ENCODE results near the gene AGBL1. TPM values are rescaled to one million over a fixed set of nuclear protein-coding genes. Genes with fewer than 3 reads are reported as not detected.
"Not testable (repeated sequence)": the region's sequence is repeated elsewhere in the genome, so short reads cannot be mapped to it uniquely, and the experiment has no call there.

Gene AGBL1
- total RNA-seq, 2 donors from 2014 or later, result not detected

DNA sequence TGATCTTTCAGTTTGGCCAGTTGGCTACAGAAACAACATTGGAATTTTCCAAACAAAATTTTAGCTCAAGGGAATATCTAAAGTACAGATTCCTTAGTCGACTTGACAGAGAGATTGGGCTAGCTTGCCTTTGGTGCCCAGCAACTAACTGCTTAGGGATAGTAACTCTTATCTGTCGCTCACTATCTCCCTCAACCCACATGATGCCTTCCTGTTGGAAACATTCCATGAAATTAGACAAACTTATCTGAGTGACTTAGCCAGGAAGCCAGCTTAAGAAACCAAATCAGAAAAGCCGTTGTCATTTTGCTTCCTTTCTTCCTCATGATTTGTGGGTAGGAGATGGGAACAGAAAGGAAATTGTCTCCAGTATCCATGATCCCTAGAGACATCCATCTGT is 791.2 kb downstream of the AGBL1 start:
- Histone ChIP-seq H3K27ac (no peak overlapping the region), H3K36me3 (no peaks in the 10 kb centered on the region), H3K27me3 (no peaks in the 10 kb centered on the region), H3K4me1 (no peaks in the 10 kb centered on the region), H3K9me3 (no peaks in the 10 kb centered on the region), H3K4me3 (no peak overlapping the region)
- no peak for DNase-seq (ENCODE audit: low spot score)
- TF ChIP-seq, protein P1, sequence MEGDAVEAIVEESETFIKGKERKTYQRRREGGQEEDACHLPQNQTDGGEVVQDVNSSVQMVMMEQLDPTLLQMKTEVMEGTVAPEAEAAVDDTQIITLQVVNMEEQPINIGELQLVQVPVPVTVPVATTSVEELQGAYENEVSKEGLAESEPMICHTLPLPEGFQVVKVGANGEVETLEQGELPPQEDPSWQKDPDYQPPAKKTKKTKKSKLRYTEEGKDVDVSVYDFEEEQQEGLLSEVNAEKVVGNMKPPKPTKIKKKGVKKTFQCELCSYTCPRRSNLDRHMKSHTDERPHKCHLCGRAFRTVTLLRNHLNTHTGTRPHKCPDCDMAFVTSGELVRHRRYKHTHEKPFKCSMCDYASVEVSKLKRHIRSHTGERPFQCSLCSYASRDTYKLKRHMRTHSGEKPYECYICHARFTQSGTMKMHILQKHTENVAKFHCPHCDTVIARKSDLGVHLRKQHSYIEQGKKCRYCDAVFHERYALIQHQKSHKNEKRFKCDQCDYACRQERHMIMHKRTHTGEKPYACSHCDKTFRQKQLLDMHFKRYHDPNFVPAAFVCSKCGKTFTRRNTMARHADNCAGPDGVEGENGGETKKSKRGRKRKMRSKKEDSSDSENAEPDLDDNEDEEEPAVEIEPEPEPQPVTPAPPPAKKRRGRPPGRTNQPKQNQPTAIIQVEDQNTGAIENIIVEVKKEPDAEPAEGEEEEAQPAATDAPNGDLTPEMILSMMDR (IDR thresholded peaks at IDR 0.05), result no peak

DNA sequence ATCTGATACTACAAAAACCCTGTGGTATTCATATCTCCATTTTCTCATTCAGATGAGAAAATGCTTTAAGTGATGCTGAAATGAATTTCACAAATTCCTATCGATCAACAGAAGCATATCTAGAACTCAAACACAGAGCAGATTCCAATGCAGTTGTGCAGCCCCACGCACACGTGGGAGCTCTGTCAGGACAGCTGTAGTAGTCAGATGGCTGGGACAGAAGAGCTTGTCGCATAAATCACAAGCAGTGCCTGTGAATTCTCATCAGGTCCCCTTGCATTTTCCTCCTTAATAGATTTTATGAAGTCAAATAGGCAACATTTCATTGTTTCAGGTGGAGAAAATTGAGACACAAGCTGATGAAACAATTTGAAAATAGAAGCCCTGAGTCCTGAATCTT is 792.3 kb downstream of the AGBL1 start:
- no peak overlapping the region for H3K27ac ChIP-seq
- no peaks in the 10 kb centered on the region for H3K4me1 ChIP-seq
- no peaks in the 10 kb centered on the region for H3K9me3 ChIP-seq
- no peak overlapping the region for H3K4me3 ChIP-seq
- H3K36me3 ChIP-seq, result no peaks in the 10 kb centered on the region
- no peaks in the 10 kb centered on the region for H3K27me3 ChIP-seq
- TF ChIP-seq, protein P1 (IDR thresholded peaks at IDR 0.05), result no peak
- no peak for DNase-seq (ENCODE audit: low spot score)

DNA sequence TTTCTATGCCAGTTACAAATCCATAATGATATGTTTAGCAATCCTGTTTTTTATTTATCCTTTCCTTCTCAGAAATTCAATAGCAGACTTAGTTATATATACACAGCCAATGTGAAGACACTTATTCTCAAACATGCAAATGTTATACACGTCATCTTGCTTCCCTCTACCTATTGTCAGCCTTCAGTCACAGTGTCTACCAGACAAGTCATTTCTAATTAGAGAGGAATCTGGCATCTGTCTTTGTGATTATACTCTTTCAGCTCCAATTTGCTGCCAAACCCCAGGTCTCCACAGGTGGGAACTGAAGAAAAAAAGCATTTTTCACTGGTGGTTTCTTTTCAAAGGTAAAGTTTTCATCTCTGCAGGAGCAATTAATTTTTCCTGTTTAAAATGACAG is 793.1 kb downstream of the AGBL1 start:
- Histone ChIP-seq H3K27me3 (no peaks in the 10 kb centered on the region), H3K4me1 (no peaks in the 10 kb centered on the region), H3K9me3 (no peaks in the 10 kb centered on the region), H3K27ac (no peak overlapping the region), H3K36me3 (no peaks in the 10 kb centered on the region), H3K4me3 (no peak overlapping the region)
- TF ChIP-seq, protein P1 (IDR thresholded peaks at IDR 0.05), result no peak
- no peak for DNase-seq (ENCODE audit: low spot score)

DNA sequence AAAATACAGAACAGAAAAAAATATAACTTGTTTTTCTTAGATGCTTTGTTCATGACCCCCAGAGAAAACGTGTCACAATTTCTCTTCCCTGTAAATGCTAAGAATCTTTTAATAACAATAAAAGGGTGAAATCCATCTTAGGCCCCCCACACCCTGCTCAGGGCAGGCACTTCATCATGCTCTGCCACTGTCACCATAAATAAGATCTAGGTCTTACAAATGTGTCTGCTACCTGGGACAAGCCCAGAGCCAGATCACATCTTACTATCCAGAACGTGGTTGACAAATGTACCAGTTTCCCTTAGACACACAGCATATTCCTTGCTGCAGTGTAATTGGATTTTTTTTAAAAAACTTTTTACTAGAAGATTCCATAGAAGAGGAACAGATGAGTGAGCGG is 795.4 kb downstream of the AGBL1 start:
- Histone ChIP-seq H3K9me3 (no peaks in the 10 kb centered on the region), H3K4me1 (no peaks in the 10 kb centered on the region), H3K27me3 (no peaks in the 10 kb centered on the region), H3K4me3 (no peak overlapping the region), H3K27ac (no peak overlapping the region), H3K36me3 (no peaks in the 10 kb centered on the region)
- no peak for DNase-seq (ENCODE audit: low spot score)
- TF ChIP-seq, protein P1 (IDR thresholded peaks at IDR 0.05), result no peak

DNA sequence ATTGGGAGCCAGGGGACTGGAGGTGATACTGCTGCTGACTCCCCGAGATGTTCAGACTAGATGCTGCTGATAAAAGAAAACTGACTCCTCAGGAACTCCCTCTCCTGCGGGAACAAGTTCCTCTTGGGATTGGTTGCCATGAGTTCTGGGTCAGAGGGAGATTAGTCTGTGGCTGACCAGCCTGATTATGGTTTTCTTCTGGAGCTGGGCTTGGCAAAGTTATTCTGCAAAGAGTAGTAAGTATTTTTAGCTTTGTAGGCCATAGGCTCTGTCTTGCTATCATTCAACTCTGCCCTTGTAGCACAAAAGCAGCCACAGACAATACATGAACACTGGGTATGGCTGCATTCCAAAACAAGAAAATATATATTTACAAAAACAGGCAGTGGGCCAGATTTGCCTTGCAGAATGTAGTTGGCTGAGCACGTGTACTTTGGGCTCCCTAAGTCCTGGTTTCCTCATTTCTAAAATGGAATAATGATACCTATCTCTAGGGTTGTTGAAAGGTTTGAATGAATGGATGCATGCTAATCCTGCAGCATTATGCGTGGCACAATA is 796.8 kb downstream of the AGBL1 start:
- no peak overlapping the region for H3K4me3 ChIP-seq
- no peaks in the 10 kb centered on the region for H3K9me3 ChIP-seq
- H3K36me3 ChIP-seq, result no peaks in the 10 kb centered on the region
- H3K4me1 ChIP-seq, result no peaks in the 10 kb centered on the region
- no peak for DNase-seq (ENCODE audit: low spot score)
- TF ChIP-seq, protein P1 (IDR thresholded peaks at IDR 0.05), result no peak
- H3K27me3 ChIP-seq, result no peaks in the 10 kb centered on the region
- H3K27ac ChIP-seq, result no peak overlapping the region

DNA sequence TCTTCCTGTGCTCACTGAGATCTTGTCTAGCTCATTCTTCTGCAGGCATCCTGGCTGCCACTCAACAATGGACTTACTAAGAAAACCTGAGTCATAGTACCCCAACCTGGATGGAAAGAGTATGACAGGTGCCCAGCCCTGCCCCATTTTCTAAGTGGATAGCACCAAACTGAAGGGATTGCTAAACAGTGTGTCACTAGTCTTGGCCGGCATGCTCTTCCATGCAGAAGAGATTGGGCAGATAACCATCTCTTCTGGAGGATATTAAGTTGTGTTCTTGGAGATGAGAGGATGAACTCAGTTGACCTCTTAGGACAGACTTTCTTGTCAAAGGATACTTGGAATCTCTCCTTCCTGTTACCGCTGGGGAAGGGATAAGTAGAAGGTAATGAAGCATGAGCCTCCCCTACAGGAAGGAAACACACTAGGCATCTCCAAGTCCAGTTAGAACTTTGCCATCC is 797.5 kb downstream of the AGBL1 start:
- Histone ChIP-seq H3K9me3 (no peaks in the 10 kb centered on the region), H3K36me3 (no peaks in the 10 kb centered on the region), H3K27me3 (no peaks in the 10 kb centered on the region), H3K27ac (no peak overlapping the region), H3K4me1 (no peaks in the 10 kb centered on the region), H3K4me3 (no peak overlapping the region)
- DNase-seq (ENCODE audit: low spot score), result no peak
- TF ChIP-seq, protein P1 (IDR thresholded peaks at IDR 0.05), result no peak

DNA sequence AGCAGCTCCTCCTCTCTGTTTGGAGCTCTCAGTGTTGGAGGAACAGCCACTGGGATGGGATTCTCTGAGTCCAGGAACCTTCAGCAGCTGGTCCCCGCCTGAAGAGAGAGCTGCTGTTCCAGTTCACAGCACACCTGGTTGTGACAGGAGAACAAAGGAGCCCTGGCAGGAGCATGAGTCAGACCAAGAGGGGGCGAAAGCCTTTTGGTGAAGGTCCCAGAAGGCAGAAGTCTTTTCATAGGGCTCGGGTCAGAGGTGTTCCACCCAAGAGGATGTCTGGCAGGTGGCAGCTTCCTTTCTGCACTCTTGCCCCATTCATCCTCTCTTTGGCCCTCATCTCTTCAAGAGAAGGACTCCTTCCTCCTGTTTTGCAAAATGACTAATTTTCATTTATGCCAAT is 799.2 kb downstream of the AGBL1 start:
- not testable (repeated sequence) for DNase-seq (ENCODE audit: low spot score); H3K9me3 ChIP-seq; H3K4me1 ChIP-seq; H3K36me3 ChIP-seq; H3K4me3 ChIP-seq; H3K27me3 ChIP-seq
- peak overlapping the region in 1 of 2 donors; percentile 52 for H3K27ac ChIP-seq

All from right atrium auricular region (tissue), 2 donors.